Gastroesophageal sphincter (tissue), 3 donors: Measurements from ENCODE around the gene ATXN7.

ENCODE experiments used
- POLR2A ChIP-seq, 2 donors: fragments of 450-650 bp; IDR thresholded peaks; one replicate each; pipeline ENCODE4 v1.6.1; 2017; ENCODE audit warnings: antibody characterized with exemption in 2 of 2, mild to moderate bottlenecking in 2 of 2, moderate library complexity in 1 of 2
- POLR2AphosphoS5 ChIP-seq: sonication (generic); formaldehyde crosslinking; IDR thresholded peaks from one replicate; pipeline ENCODE4 v1.6.1; 2017; ENCODE audit warnings: antibody characterized with exemption
- TF ChIP-seq, protein P1 (sequence below), 4 experiments: fragments of 200-600 bp in 2 of 4; fragments of 450-650 bp in 2 of 4; sonication (generic) in 1 of 4; IDR thresholded peaks; one replicate each; pipeline ENCODE4 v1.5.1; 2017 to 2019; ENCODE audit warnings: antibody characterized with exemption in 4 of 4, mild to moderate bottlenecking in 2 of 4, moderate library complexity in 2 of 4

DNA sequence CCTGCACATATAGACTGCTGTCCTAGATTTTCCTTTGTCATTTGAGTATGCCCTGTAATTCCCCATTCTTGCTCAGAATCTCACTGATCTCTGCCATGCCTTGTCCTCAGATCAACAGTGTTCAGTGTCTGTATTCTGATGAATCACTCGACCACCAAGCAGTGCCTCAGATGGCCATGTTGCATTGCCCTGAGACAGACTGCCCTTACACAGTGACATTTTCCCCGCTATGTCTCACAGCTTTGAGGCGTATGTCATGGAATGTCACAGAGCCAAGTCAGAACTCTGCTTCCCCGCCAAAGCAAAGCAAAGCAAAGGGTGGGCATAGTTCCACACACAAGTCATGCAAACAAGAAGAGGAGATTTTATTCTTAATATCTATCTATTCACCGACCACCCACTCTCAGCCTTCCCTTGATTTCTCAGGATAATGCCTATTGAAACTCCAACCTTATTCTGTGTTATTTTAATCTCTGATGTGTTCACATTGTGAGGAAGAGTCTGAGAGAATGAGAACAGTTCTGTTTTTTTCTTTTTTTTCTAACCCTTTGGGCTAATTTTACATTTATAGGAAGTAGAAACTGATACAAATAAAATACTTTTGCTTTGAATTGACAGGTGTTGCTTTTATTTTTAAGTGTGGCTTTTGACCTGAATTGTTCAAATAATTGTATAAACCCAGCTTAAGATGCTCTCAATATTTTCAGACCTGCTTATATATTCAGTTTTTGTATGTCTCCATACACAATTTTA lies 176.5 kb downstream of the ATXN7 start:
- TF ChIP-seq, protein P1, sequence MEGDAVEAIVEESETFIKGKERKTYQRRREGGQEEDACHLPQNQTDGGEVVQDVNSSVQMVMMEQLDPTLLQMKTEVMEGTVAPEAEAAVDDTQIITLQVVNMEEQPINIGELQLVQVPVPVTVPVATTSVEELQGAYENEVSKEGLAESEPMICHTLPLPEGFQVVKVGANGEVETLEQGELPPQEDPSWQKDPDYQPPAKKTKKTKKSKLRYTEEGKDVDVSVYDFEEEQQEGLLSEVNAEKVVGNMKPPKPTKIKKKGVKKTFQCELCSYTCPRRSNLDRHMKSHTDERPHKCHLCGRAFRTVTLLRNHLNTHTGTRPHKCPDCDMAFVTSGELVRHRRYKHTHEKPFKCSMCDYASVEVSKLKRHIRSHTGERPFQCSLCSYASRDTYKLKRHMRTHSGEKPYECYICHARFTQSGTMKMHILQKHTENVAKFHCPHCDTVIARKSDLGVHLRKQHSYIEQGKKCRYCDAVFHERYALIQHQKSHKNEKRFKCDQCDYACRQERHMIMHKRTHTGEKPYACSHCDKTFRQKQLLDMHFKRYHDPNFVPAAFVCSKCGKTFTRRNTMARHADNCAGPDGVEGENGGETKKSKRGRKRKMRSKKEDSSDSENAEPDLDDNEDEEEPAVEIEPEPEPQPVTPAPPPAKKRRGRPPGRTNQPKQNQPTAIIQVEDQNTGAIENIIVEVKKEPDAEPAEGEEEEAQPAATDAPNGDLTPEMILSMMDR (IDR thresholded peaks at IDR 0.05): no peak
- TF ChIP-seq POLR2A (IDR thresholded peaks at IDR 0.05) (no peak), POLR2AphosphoS5 (no peak)
